ENCODE measurements around the gene RASGRP4.

Gene RASGRP4

DNA sequence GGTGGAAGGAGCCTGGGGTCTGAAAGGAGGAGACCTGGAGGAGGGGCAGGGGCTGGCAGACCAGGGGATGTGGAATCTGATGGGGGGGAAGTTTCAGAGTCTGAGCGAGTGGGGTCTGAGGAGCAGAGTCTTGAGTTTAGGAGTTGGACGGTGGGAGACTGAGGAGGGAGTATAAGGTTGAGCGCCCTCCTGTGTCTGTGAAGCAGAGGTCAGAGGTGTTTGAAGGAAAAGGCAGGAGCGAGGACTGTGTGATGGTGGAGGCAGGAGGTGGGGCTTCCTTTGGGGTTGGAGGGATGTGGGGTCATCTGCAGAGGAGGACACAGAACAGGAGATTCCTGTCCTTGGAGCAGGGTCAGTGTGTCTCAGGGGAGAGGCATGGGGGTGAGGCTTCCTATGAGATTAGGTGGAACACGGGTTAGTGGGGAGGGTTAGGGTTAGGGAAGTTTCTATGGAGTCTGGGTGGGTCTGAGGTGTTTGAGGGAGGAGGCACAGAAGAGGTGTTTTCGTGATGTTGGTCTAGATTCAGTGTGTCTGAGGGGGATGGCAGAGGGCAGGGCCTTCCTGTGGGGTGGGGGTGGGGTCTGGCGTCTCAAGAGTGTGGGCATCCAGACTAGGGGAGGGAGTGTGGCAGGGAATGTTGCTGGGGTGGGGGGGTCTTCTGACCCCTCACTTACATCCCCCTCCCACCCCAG, 15.8 kb upstream of the RASGRP4 start:
- Histone ChIP-seq H4K91ac (ENCODE audit: low read depth, low read length) (no peak overlapping the region), H3K18ac (ENCODE audit: low read length) (no peak overlapping the region), H2BK5ac (ENCODE audit: low read depth, low read length, poor library complexity) (no peak overlapping the region), H2BK12ac (ENCODE audit: low read length) (no peak overlapping the region), H3K79me2 (ENCODE audit: control insufficient read depth, insufficient read depth, low read length, poor library complexity) (no peaks in the 10 kb centered on the region), H3K27ac (ENCODE audit: low read depth, low read length) (no peak overlapping the region), H3K9ac (ENCODE audit: low read length) (no peak overlapping the region), H3K27me3 (ENCODE audit: insufficient read depth, low read length) (no peaks in the 10 kb centered on the region), H3K9me3 (ENCODE audit: insufficient read depth, low read depth, low read length) (peaks cover 2% of the 10 kb centered on the region), H3K23ac (ENCODE audit: low read length) (no peak overlapping the region), H2AFZ (ENCODE audit: insufficient read depth, low read length, poor library complexity) (no peak overlapping the region), H3K79me1 (ENCODE audit: low read length) (no peaks in the 10 kb centered on the region), H3K4ac (ENCODE audit: low read depth, low read length) (no peak overlapping the region), H2BK120ac (ENCODE audit: insufficient read depth, low read length, poor library complexity) (no peak overlapping the region), H3K4me2 (ENCODE audit: low read length) (no peak overlapping the region), H3K14ac (ENCODE audit: low read length) (no peak overlapping the region), H4K12ac (ENCODE audit: low read depth, low read length) (no peak overlapping the region), H3K36me3 (ENCODE audit: control insufficient read depth in 1 of 2, insufficient read depth in 2 of 2, low read length in 2 of 2) (no peaks in the 10 kb centered on the region), H2AK5ac (ENCODE audit: low read length) (no peak overlapping the region), H3K4me3 (ENCODE audit: low read depth, low read length) (no peak overlapping the region), H3K4me1 (ENCODE audit: control insufficient read depth in 1 of 2, insufficient read depth in 2 of 2, low read length in 2 of 2) (no peaks in the 10 kb centered on the region), H4K8ac (ENCODE audit: low read depth, low read length) (no peak overlapping the region)
- DNase-seq = no peak
- no CpG with 5 or more reads among the region's 7 CpGs for WGBS (ENCODE audit: extremely low coverage, insufficient coverage, insufficient read length)

DNA sequence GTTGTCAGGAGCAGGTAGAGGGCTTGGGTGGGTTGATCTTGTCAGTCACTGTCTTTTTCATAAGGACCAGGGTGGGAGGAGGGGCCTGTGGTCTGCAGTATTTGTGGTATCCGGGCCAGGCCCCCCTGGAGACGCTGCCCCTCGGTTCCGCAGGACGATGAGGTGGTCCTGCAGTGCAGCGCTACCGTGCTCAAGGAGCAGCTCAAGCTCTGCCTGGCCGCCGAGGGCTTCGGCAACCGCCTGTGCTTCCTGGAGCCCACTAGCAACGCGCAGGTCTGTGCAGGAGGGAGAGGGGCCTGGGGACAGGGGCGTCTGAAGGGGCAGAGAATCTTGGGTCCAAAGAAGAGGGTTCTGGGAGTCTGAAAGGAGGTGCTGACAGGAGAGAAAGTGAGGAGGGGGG, 14.6 kb upstream of the RASGRP4 start:
- H2BK12ac ChIP-seq (ENCODE audit: low read length) = no peak overlapping the region
- no peak overlapping the region for H3K4me2 ChIP-seq (ENCODE audit: low read length)
- DNase-seq = no peak
- WGBS (ENCODE audit: extremely low coverage, insufficient coverage, insufficient read length) = no CpG with 5 or more reads among the region's 14 CpGs
- H3K4ac ChIP-seq (ENCODE audit: low read depth, low read length) = no peak overlapping the region
- no peaks in the 10 kb centered on the region for H3K36me3 ChIP-seq (ENCODE audit: control insufficient read depth in 1 of 2, insufficient read depth in 2 of 2, low read length in 2 of 2)
- no peak overlapping the region for H4K12ac ChIP-seq (ENCODE audit: low read depth, low read length)
- no peak overlapping the region for H3K9ac ChIP-seq (ENCODE audit: low read length)
- no peak overlapping the region for H4K8ac ChIP-seq (ENCODE audit: low read depth, low read length)
- H2BK5ac ChIP-seq (ENCODE audit: low read depth, low read length, poor library complexity) = no peak overlapping the region
- no peak overlapping the region for H2AFZ ChIP-seq (ENCODE audit: insufficient read depth, low read length, poor library complexity)
- H2BK120ac ChIP-seq (ENCODE audit: insufficient read depth, low read length, poor library complexity) = no peak overlapping the region
- no peak overlapping the region for H3K14ac ChIP-seq (ENCODE audit: low read length)
- no peak overlapping the region for H2AK5ac ChIP-seq (ENCODE audit: low read length)
- H3K27me3 ChIP-seq (ENCODE audit: insufficient read depth, low read length) = no peaks in the 10 kb centered on the region
- H3K4me1 ChIP-seq (ENCODE audit: control insufficient read depth in 1 of 2, insufficient read depth in 2 of 2, low read length in 2 of 2) = no peaks in the 10 kb centered on the region
- H3K23ac ChIP-seq (ENCODE audit: low read length) = no peak overlapping the region
- H3K27ac ChIP-seq (ENCODE audit: low read depth, low read length) = no peak overlapping the region
- no peak overlapping the region for H3K4me3 ChIP-seq (ENCODE audit: low read depth, low read length)
- H3K79me2 ChIP-seq (ENCODE audit: control insufficient read depth, insufficient read depth, low read length, poor library complexity) = no peaks in the 10 kb centered on the region
- H3K9me3 ChIP-seq (ENCODE audit: insufficient read depth, low read depth, low read length) = peaks cover 2% of the 10 kb centered on the region
- H3K18ac ChIP-seq (ENCODE audit: low read length) = no peak overlapping the region
- H4K91ac ChIP-seq (ENCODE audit: low read depth, low read length) = no peak overlapping the region
- no peaks in the 10 kb centered on the region for H3K79me1 ChIP-seq (ENCODE audit: low read length)

DNA sequence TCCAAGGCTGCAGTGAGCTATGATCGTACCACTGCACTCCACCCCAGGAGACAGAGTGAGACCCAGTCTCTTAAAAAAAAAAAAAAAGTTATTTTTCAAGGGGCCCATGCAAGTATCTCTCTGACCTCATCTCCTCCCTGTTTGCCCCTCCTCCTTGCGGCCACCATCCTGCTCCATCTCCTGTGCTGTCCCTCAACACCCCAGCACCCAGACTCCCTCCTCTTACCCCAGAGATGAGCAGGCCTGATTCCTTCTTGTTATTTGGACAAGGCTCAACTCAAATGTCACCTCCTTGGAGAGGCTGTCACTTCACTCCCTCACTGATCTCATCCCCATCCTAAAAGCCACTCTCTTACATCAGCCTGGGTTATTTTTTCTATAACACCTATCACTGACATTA, 11.9 kb upstream of the RASGRP4 start:
- H3K4me2 ChIP-seq (ENCODE audit: low read length) = no peak overlapping the region
- no peak overlapping the region for H4K91ac ChIP-seq (ENCODE audit: low read depth, low read length)
- DNase-seq = no peak
- H3K4me3 ChIP-seq (ENCODE audit: low read depth, low read length) = no peak overlapping the region
- H2BK120ac ChIP-seq (ENCODE audit: insufficient read depth, low read length, poor library complexity) = no peak overlapping the region
- no peak overlapping the region for H3K23ac ChIP-seq (ENCODE audit: low read length)
- H3K14ac ChIP-seq (ENCODE audit: low read length) = no peak overlapping the region
- H3K79me2 ChIP-seq (ENCODE audit: control insufficient read depth, insufficient read depth, low read length, poor library complexity) = no peaks in the 10 kb centered on the region
- no peak overlapping the region for H3K27ac ChIP-seq (ENCODE audit: low read depth, low read length)
- no peak overlapping the region for H2BK12ac ChIP-seq (ENCODE audit: low read length)
- no peak overlapping the region for H3K4ac ChIP-seq (ENCODE audit: low read depth, low read length)
- no peak overlapping the region for H3K9ac ChIP-seq (ENCODE audit: low read length)
- H2AFZ ChIP-seq (ENCODE audit: insufficient read depth, low read length, poor library complexity) = no peak overlapping the region
- H3K18ac ChIP-seq (ENCODE audit: low read length) = no peak overlapping the region
- H2BK5ac ChIP-seq (ENCODE audit: low read depth, low read length, poor library complexity) = no peak overlapping the region
- WGBS (ENCODE audit: extremely low coverage, insufficient coverage, insufficient read length) = no CpG with 5 or more reads among the region's 2 CpGs
- no peak overlapping the region for H2AK5ac ChIP-seq (ENCODE audit: low read length)
- peaks cover 4 to 10% of the 10 kb centered on the region in 2 experiments for H3K4me1 ChIP-seq (ENCODE audit: control insufficient read depth in 1 of 2, insufficient read depth in 2 of 2, low read length in 2 of 2)
- H3K79me1 ChIP-seq (ENCODE audit: low read length) = no peaks in the 10 kb centered on the region
- H4K8ac ChIP-seq (ENCODE audit: low read depth, low read length) = no peak overlapping the region
- no peaks in the 10 kb centered on the region for H3K36me3 ChIP-seq (ENCODE audit: control insufficient read depth in 1 of 2, insufficient read depth in 2 of 2, low read length in 2 of 2)
- H3K27me3 ChIP-seq (ENCODE audit: insufficient read depth, low read length) = no peaks in the 10 kb centered on the region
- H4K12ac ChIP-seq (ENCODE audit: low read depth, low read length) = no peak overlapping the region
- no peaks in the 10 kb centered on the region for H3K9me3 ChIP-seq (ENCODE audit: insufficient read depth, low read depth, low read length)

DNA sequence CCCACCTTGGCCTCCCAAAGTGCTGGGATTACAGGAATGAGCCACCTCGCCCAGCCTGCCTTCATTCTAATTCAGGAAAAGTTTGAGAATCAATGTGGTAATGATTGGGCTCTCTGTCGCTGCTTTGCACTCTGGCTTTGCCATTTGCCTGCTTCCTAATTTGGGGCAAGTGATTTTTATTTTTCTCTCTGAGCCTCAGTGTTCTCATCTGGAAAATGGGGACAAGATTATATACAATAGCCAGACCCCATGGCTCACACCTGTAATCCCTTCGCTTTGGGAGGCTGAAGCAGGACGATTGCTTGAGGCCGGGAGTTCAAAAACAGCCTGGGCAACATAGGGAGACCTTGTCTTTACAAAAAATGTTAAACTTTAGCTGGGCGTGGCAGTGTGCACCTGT, 11.3 kb upstream of the RASGRP4 start:
- Histone ChIP-seq H3K4ac (ENCODE audit: low read depth, low read length) (no peak overlapping the region), H3K9me3 (ENCODE audit: insufficient read depth, low read depth, low read length) (no peaks in the 10 kb centered on the region), H2BK12ac (ENCODE audit: low read length) (no peak overlapping the region), H4K8ac (ENCODE audit: low read depth, low read length) (no peak overlapping the region), H4K91ac (ENCODE audit: low read depth, low read length) (no peak overlapping the region), H2BK5ac (ENCODE audit: low read depth, low read length, poor library complexity) (no peak overlapping the region), H3K14ac (ENCODE audit: low read length) (no peak overlapping the region), H3K18ac (ENCODE audit: low read length) (no peak overlapping the region), H3K9ac (ENCODE audit: low read length) (no peak overlapping the region), H2AFZ (ENCODE audit: insufficient read depth, low read length, poor library complexity) (no peak overlapping the region), H3K27ac (ENCODE audit: low read depth, low read length) (no peak overlapping the region), H3K79me1 (ENCODE audit: low read length) (no peaks in the 10 kb centered on the region), H2AK5ac (ENCODE audit: low read length) (no peak overlapping the region), H3K79me2 (ENCODE audit: control insufficient read depth, insufficient read depth, low read length, poor library complexity) (no peaks in the 10 kb centered on the region), H3K4me3 (ENCODE audit: low read depth, low read length) (no peak overlapping the region), H3K23ac (ENCODE audit: low read length) (no peak overlapping the region), H4K12ac (ENCODE audit: low read depth, low read length) (no peak overlapping the region), H2BK120ac (ENCODE audit: insufficient read depth, low read length, poor library complexity) (no peak overlapping the region), H3K4me2 (ENCODE audit: low read length) (no peak overlapping the region), H3K4me1 (ENCODE audit: control insufficient read depth in 1 of 2, insufficient read depth in 2 of 2, low read length in 2 of 2) (peaks cover 4 to 10% of the 10 kb centered on the region in 2 experiments), H3K36me3 (ENCODE audit: control insufficient read depth in 1 of 2, insufficient read depth in 2 of 2, low read length in 2 of 2) (no peaks in the 10 kb centered on the region), H3K27me3 (ENCODE audit: insufficient read depth, low read length) (no peaks in the 10 kb centered on the region)
- DNase-seq = no peak
- WGBS (ENCODE audit: extremely low coverage, insufficient coverage, insufficient read length) = no CpG with 5 or more reads among the region's 6 CpGs
